ENCODE measurements around the gene PTPRD.

- TF ChIP-seq CTCF (IDR thresholded peaks at IDR 0.05) (no peak), POLR2A (IDR thresholded peaks at IDR 0.05) (no peak)
Measured at GRCh38 chr9:10144355-10144754, 468.4 kb downstream of the PTPRD start.

Data from thyroid gland (tissue), 4 donors.